ENCODE measurements around the gene ETFA.
"Not testable (repeated sequence)": the region's sequence is repeated elsewhere in the genome, so short reads cannot be mapped to it uniquely, and the experiment has no call there.

ETFA gene

GRCh38 chr15:76274226-76274625 lies 37.0 kb downstream of the ETFA start:
- TF ChIP-seq CSDC2 (CRISPR knock-in tag; IDR thresholded peaks at IDR 0.05) (no peak), ZC3H10 (CRISPR knock-in tag; IDR thresholded peaks at IDR 0.05) (no peak), TOX (CRISPR knock-in tag; IDR thresholded peaks at IDR 0.05; ENCODE audit: borderline replicate concordance) (no peak), PATZ1 (CRISPR knock-in tag; IDR thresholded peaks at IDR 0.05; ENCODE audit: borderline replicate concordance) (no peak)
- no peak for ATAC-seq

- TF ChIP-seq ZFP3 (CRISPR knock-in tag; IDR thresholded peaks at IDR 0.05) (no peak), PATZ1 (CRISPR knock-in tag; IDR thresholded peaks at IDR 0.05; ENCODE audit: borderline replicate concordance) (no peak), BACH2 (CRISPR knock-in tag; IDR thresholded peaks at IDR 0.05; ENCODE audit: borderline replicate concordance) (no peak), TSHZ2 (CRISPR knock-in tag; IDR thresholded peaks at IDR 0.05) (no peak), TCF4 (CRISPR knock-in tag; IDR thresholded peaks at IDR 0.05; ENCODE audit: borderline replicate concordance) (no peak), ZFP30 (CRISPR knock-in tag; IDR thresholded peaks at IDR 0.05) (no peak), ESRRG (CRISPR knock-in tag; IDR thresholded peaks at IDR 0.05) (no peak)
- ATAC-seq = no peak
Measured at GRCh38 chr15:76270876-76271275, 40.4 kb downstream of the ETFA start.

GRCh38 chr15:76267077-76267476 lies 44.2 kb downstream of the ETFA start:
- TF ChIP-seq OSR1 (CRISPR knock-in tag; IDR thresholded peaks at IDR 0.05) = no peak
- no peak for TF ChIP-seq TCF4 (CRISPR knock-in tag; IDR thresholded peaks at IDR 0.05; ENCODE audit: borderline replicate concordance)
- TF ChIP-seq CSRNP3 (CRISPR knock-in tag; IDR thresholded peaks at IDR 0.05) = no peak

GRCh38 chr15:76265769-76266168 lies 45.5 kb downstream of the ETFA start:
- ATAC-seq = not testable (repeated sequence)

More at GRCh38 chr15:76267077-76267476, 44.2 kb downstream of the ETFA start:
- no peak for ATAC-seq

GRCh38 chr15:76260246-76260938 lies 50.9 kb downstream of the ETFA start:
- TF ChIP-seq OSR1 (CRISPR knock-in tag; IDR thresholded peaks at IDR 0.05) = no peak
- TF ChIP-seq SNAI2 (CRISPR knock-in tag; IDR thresholded peaks at IDR 0.05) = no peak
- no peak for TF ChIP-seq POU6F1 (CRISPR knock-in tag; IDR thresholded peaks at IDR 0.05; ENCODE audit: borderline replicate concordance, low read depth)
- no peak for TF ChIP-seq ZNF70 (CRISPR knock-in tag; IDR thresholded peaks at IDR 0.05)
- no peak for ATAC-seq
